ENCODE results near the gene PRKCE.

The PRKCE gene

DNA sequence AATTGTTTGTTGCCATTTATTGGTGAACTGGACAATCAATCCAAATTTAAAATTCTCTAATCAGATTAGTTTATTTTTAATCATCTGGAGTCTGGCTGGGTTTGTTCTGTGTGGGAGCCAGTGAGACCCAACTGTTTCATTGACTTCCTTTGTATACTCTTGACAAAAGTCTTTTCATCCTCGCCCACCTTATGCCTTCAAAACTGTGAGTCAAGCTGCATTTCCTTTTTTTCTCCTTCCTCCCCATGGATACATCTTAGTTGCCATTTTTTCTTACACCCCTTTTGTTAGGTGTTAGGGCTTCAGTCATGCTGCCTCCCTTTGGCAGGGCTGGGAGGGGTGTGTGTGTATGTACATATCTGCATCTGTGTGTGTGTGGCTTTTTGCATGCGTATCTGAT is 117.6 kb downstream of the PRKCE start:
- Histone ChIP-seq H3K36me3 (peaks cover 3% of the 10 kb centered on the region; the same call in 1 of the 2 replicates), H3K27me3 (no peaks in the 10 kb centered on the region), H3K4me1 (peaks cover 65% of the 10 kb centered on the region), H3K9me3 (no peaks in the 10 kb centered on the region), H3K4me3 (ENCODE audit: low read depth, low read length) (no peak overlapping the region)
- DNase-seq: no peak
- TF ChIP-seq, protein P1, sequence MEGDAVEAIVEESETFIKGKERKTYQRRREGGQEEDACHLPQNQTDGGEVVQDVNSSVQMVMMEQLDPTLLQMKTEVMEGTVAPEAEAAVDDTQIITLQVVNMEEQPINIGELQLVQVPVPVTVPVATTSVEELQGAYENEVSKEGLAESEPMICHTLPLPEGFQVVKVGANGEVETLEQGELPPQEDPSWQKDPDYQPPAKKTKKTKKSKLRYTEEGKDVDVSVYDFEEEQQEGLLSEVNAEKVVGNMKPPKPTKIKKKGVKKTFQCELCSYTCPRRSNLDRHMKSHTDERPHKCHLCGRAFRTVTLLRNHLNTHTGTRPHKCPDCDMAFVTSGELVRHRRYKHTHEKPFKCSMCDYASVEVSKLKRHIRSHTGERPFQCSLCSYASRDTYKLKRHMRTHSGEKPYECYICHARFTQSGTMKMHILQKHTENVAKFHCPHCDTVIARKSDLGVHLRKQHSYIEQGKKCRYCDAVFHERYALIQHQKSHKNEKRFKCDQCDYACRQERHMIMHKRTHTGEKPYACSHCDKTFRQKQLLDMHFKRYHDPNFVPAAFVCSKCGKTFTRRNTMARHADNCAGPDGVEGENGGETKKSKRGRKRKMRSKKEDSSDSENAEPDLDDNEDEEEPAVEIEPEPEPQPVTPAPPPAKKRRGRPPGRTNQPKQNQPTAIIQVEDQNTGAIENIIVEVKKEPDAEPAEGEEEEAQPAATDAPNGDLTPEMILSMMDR (IDR thresholded peaks at IDR 0.05; ENCODE audit: low read depth, low read length): no peak

DNA sequence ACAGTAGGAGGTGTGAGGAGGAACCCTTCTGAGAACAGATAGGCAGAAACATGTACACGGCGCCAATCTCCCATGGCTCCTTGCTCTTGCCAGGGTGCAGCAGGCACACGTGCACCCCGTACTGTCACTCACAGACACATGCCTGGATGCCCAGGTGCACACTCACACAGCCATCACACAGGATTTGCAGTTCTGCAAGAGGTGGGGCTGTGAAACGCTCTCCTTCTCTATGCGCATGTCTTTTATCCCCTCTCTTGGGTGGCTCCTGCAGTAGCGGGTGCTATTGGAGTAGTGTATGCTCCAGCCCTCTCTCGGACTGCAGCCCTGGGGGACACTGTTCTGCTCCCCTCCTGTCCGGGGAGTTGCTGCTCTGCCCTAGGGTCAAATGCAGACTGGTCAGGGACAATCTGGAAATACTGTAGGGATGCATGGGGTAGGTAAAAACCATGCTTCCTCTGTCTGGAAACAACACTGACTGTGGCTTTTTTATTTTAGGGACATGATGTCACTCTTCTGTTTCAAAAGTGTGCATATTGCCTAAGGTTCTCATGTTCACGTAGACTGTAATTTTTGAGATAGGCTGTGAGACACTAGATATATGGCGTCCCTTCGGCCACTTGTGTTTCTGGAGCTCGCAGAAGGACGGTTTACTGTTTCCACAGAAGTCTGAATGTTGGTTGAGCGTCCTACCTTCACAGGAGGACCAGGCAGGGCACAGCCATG is 118.5 kb downstream of the PRKCE start:
- Histone ChIP-seq H3K4me1 (peaks cover 56% of the 10 kb centered on the region), H3K4me3 (ENCODE audit: low read depth, low read length) (no peak overlapping the region)
- no peak for DNase-seq

GRCh38 chr2:45770811-45771210 is 119.3 kb downstream of the PRKCE start:
- no peak overlapping the region for H3K4me3 ChIP-seq (ENCODE audit: low read depth, low read length)
- H3K9me3 ChIP-seq: no peaks in the 10 kb centered on the region
- H3K4me1 ChIP-seq: peaks cover 48% of the 10 kb centered on the region
- TF ChIP-seq, protein P1 (IDR thresholded peaks at IDR 0.05; ENCODE audit: low read depth, low read length): no peak
- peaks cover 3% of the 10 kb centered on the region; the same call in 1 of the 2 replicates for H3K36me3 ChIP-seq
- DNase-seq: no peak
- H3K27me3 ChIP-seq: no peaks in the 10 kb centered on the region

More for the DNA sequence above, 118.5 kb downstream of the PRKCE start:
- Histone ChIP-seq H3K9me3 (no peaks in the 10 kb centered on the region), H3K27me3 (no peaks in the 10 kb centered on the region), H3K36me3 (peaks cover 3% of the 10 kb centered on the region; the same call in 1 of the 2 replicates)
- TF ChIP-seq, protein P1 (IDR thresholded peaks at IDR 0.05; ENCODE audit: low read depth, low read length): no peak

- no peaks in the 10 kb centered on the region for H3K9me3 ChIP-seq
- TF ChIP-seq, protein P1 (IDR thresholded peaks at IDR 0.05; ENCODE audit: low read depth, low read length): no peak; the same call in 1 of the 2 replicates
- H3K4me3 ChIP-seq (ENCODE audit: low read depth, low read length): no peak overlapping the region
- H3K27me3 ChIP-seq: no peaks in the 10 kb centered on the region
- DNase-seq: peak; percentile 63
- peaks cover 43% of the 10 kb centered on the region for H3K4me1 ChIP-seq
- peaks cover 3% of the 10 kb centered on the region; the same call in 1 of the 2 replicates for H3K36me3 ChIP-seq
Measured at GRCh38 chr2:45771261-45771660, 119.8 kb downstream of the PRKCE start.

DNA sequence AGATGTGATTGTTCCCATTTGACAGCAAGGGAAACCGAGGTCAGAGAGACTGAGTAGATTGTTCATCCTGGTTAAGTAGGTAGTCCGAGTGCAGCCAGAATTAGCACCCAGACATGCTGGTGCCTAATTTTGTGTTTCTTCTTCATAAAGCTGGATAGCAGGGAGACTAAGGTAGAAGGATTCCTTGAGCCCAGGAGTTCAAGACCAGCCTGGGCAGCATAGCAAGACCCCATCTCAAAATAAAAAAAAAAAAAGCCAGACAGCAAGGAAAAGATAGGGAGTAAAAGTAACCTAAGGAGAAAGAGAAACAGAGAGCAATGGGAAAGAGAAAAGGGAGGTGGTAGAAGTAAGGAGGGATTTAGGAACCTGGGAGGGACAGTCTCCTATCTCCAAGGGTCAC is 120.6 kb downstream of the PRKCE start:
- Histone ChIP-seq H3K9me3 (no peaks in the 10 kb centered on the region), H3K4me3 (ENCODE audit: low read depth, low read length) (no peak overlapping the region), H3K4me1 (peaks cover 39% of the 10 kb centered on the region), H3K36me3 (peaks cover 3% of the 10 kb centered on the region; the same call in 1 of the 2 replicates), H3K27me3 (no peaks in the 10 kb centered on the region)
- no peak for DNase-seq
- TF ChIP-seq, protein P1 (IDR thresholded peaks at IDR 0.05; ENCODE audit: low read depth, low read length): no peak

GRCh38 chr2:45773909-45774308 is 122.4 kb downstream of the PRKCE start:
- peaks cover 3% of the 10 kb centered on the region; the same call in 1 of the 2 replicates for H3K36me3 ChIP-seq
- H3K4me3 ChIP-seq (ENCODE audit: low read depth, low read length): no peak overlapping the region
- no peak for DNase-seq
- no peaks in the 10 kb centered on the region for H3K27me3 ChIP-seq
- TF ChIP-seq, protein P1 (IDR thresholded peaks at IDR 0.05; ENCODE audit: low read depth, low read length): no peak
- H3K4me1 ChIP-seq: peaks cover 34% of the 10 kb centered on the region
- no peaks in the 10 kb centered on the region for H3K9me3 ChIP-seq

Data from BE2C (cell line).